GM13976 (cell line): ENCODE measurements around the gene NOL4L.

Source experiments
- DNase-seq: peaks from one replicate; pipeline ENCODE4 v3.0.0; 2012; ENCODE audit warnings: low spot score
- in situ Hi-C: fragments of 300-500 bp; cut with MboI; formaldehyde crosslinking; loops from one replicate; pipeline ENCODE4 v1.12.0; 2022; ENCODE audit warnings: low sequenced_read_pairs, mixed read lengths, inconsistent platforms; ENCODE audit not compliant: unreplicated experiment
- TF ChIP-seq, protein P1 (sequence below): IDR thresholded peaks from 2 replicates; pipeline ENCODE4 v1.5.1; 2012; ENCODE audit warnings: borderline replicate concordance, mild to moderate bottlenecking; ENCODE audit not compliant: insufficient read depth; ENCODE audit errors: extremely low read depth, missing control alignments, control extremely low read depth

The NOL4L gene

DNA sequence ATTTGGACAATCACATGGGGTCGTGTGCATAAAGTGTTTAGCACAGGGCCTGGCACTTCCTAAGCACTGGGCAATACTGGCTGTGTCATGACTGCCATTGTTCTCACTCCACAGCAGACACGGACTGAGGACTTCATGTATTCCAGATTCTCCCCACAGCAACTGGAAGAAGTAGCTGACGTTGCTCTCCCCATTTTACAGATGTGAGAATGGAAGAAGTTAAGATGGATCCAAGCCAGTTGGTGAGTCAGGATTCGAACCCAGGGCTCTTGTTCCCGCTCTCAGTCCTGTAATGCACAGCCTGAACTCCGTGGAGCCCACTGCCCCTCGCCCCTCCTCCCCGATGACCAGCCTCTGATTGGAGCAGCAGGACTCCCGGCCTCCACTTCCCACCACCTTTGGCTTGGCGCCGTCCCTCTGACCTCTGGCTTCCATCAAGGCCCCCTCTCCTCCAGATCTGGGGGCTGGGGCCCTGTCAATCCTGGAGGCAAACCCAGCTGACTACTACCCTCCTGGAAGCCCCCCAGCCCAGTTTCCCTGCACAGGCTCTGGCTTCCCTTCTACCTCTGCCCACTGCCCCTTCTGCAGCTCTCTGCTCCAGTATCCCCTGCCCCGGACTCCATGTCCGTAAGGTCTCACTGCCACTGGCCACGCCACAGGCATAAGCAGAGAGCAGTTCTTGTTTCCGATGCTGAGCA is 12.7 kb downstream of the NOL4L start:
- in situ Hi-C loops: no loop called here
- TF ChIP-seq, protein P1, sequence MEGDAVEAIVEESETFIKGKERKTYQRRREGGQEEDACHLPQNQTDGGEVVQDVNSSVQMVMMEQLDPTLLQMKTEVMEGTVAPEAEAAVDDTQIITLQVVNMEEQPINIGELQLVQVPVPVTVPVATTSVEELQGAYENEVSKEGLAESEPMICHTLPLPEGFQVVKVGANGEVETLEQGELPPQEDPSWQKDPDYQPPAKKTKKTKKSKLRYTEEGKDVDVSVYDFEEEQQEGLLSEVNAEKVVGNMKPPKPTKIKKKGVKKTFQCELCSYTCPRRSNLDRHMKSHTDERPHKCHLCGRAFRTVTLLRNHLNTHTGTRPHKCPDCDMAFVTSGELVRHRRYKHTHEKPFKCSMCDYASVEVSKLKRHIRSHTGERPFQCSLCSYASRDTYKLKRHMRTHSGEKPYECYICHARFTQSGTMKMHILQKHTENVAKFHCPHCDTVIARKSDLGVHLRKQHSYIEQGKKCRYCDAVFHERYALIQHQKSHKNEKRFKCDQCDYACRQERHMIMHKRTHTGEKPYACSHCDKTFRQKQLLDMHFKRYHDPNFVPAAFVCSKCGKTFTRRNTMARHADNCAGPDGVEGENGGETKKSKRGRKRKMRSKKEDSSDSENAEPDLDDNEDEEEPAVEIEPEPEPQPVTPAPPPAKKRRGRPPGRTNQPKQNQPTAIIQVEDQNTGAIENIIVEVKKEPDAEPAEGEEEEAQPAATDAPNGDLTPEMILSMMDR: no peak
- no peak for DNase-seq

DNA sequence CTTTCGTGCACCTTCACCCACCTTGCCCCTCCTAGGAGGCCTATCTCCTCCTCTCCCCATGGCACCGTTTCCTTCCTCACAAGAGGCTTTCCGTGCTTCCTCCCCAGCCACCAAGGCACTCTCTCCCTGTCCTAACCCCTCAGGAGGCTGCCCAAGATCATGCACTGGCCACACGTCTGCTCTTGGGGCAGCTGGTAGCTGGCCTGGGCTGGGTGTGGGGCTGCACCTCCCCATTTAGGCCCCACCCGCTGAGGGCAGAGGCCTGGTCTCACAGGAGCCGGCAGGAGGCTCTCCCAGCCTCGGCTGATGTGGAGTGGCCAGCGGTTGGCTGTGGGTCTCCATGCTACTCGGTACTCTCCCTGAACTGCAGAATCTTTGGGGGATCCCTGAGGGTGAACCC is 13.6 kb downstream of the NOL4L start:
- TF ChIP-seq, protein P1: no peak
- in situ Hi-C loops: no loop called here
- DNase-seq: no peak

DNA sequence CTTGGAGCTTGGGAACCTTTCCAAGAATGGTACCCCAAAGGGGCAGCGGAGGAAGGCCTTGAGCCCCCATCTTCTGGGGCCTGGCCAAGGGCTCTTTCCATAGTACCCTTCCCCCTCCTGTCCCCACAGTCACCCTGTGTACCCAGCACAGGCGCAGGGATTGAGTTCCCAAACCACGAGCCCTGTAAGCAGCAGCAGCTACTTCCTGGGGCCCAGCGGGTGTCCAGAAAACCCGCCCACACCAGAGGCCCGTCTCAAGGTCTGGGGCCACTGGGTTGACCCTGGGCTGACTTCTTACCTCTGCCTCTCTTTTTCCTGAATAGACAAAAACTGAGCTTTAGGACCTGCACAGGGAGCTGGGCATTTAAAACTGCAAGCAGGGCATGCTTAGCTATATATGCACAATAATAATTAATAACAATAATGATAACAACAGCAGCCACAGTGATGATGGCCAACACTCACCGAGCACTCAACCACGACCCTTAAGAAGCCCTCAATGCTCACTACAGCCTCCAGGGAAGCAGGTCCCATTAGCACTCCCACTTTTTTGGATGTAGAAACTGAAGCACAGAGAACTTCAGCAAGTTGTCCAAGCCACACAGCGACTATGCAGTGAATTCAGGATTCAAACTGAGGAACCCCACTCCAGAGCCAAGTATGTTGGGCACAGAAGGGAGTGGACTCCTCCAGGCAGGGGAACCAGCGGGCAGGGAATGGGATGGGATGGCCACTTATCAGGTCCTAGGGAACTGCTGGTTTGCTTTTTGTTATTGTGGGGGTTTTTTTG is 14.5 kb downstream of the NOL4L start:
- no peak for DNase-seq
- TF ChIP-seq, protein P1: no peak
- in situ Hi-C loops: no loop called here

DNA sequence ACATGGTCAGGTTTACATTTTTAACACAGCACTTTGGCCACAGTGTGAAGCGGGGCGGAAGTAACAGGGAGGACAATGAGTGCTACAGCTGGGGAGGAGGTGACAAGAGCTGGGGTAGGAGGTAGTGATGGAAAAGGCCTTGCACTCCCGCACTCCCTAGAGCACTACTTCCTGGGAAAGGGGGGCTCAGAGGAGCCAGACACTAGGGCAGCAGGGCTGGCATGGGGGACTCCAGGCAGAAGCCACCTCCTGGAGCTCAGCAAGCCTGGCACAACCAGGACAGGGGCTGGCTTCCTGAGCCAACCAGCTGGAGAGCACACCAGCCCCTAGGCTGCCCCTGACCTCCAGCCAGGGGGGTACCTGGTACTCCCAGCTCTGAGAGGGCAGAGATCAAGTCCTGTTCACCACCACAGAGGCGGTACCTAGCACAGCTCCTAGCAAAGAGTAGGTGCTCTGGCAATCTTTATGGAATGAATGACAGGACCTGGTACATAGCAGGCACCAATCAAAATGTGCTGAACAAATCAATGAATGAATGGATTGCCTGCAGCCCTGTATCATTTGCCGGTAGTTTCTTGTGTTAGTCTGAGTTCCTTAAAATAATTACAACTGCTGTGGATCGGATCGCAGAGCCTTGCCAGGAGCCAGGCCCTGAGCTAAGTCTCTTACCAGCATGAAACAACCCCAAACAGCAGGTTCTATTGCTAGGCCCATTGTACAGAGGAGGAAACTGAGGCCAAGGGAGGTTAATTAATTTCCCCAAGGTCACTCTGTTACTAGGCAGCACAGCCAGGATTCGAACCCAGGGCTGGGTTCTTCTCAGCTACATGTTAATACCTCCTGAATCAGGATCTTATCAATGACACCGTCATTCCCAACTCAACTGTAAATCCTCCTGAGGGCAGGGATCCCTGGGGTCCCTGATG is 15.5 kb downstream of the NOL4L start:
- TF ChIP-seq, protein P1: no peak
- in situ Hi-C loops: no loop called here
- DNase-seq: no peak

DNA sequence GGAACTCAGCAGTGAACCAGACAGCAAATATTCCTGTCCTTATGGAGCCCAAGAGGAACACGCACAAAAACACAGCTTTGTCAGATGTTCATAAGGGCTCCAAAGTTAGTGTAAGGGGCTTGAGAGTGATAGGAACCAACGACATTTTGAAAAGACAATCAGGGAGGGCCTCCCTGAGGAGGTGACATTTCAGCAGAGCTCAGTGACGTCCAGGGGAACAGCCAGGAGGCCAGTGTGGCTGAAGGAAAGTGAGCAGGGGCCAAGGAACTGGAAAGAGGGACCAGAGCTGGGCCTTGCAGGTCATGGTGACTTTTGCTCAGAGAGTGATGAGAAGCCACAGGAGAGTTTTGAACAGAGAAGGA is 16.1 kb downstream of the NOL4L start:
- TF ChIP-seq, protein P1: no peak
- no peak for DNase-seq
- in situ Hi-C loops: no loop called here

DNA sequence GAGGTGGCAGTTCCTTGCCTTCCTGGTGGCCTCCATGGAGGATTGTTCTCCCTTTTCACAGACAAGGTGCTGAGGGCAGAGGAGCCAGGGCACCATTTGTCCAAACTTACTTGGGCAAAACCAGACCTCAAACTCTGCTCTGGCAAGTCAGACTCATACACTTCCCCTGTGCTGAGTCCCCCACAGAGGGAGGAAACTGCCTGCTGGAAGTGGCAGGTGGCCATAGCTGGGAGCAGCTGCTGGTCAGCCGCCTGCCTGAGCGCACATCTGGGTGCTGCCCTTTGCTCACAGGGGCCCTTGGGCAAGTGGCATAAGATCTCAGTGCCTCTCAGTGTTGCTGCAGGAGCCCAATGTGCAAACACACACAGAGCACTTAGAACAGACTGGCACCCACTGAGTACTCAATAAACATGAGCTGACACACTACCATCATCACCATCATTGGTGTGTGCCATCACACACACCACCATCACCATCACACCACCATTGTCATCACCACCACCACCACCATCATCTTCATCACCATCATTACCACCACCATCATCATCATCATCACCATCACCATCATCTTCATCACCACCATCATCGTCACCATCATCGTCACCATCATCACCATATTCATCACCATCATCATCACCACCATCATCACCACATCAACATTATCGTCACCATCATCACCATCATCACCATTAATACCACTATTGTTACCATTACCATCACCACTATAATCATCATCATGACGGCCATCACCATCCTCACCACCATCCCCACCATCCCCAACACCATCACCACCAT is 17.6 kb downstream of the NOL4L start:
- in situ Hi-C loops: no loop called here
- TF ChIP-seq, protein P1: no peak
- DNase-seq: no peak
